Thoracic aorta (tissue), 2 donors: Measurements from ENCODE around the gene EIF4E2. TPM values are rescaled to one million over a fixed set of nuclear protein-coding genes. Genes with fewer than 3 reads are reported as not detected.

ENCODE experiments used
- ATAC-seq: fragments of 150-250 bp; one replicate; pipeline ENCODE4 v1.8.0; 2017; ENCODE audit warnings: low read depth; ENCODE audit not compliant: insufficient number of reproducible peaks, low FRiP score
- DNase-seq: peaks from one replicate; pipeline ENCODE4 v3.0.0-alpha.2; 2020; ENCODE audit warnings: low spot score
- H3K27ac ChIP-seq, 2 donors: fragments of 200-600 bp; sonication (generic); 1 replicate in 1 of 2; 2 replicates in 1 of 2; pipeline ENCODE4 v1.5.1; 2016; ENCODE audit warnings: mild to moderate bottlenecking in 2 of 2, moderate library complexity in 2 of 2
- H3K27me3 ChIP-seq: fragments of 200-600 bp; sonication (generic); replicated peaks from 2 replicates; pipeline ENCODE4 v1.6.0; 2016; ENCODE audit warnings: mild to moderate bottlenecking; ENCODE audit not compliant: insufficient read depth
- H3K36me3 ChIP-seq: fragments of 200-600 bp; sonication (generic); one replicate; pipeline ENCODE4 v1.5.1; 2016
- H3K4me1 ChIP-seq, 2 donors: fragments of 200-600 bp; sonication (generic); 1 replicate in 1 of 2; 2 replicates in 1 of 2; pipeline versions ENCODE4 v1.5.1 to v1.6.0; 2016; ENCODE audit warnings: low read depth in 2 of 2, mild to moderate bottlenecking in 1 of 2; ENCODE audit not compliant: control insufficient read depth in 1 of 2
- H3K4me3 ChIP-seq: fragments of 200-600 bp; sonication (generic); 2 replicates; pipeline ENCODE4 v1.5.1; 2016; ENCODE audit warnings: mild to moderate bottlenecking
- H3K9me3 ChIP-seq: fragments of 200-600 bp; sonication (generic); 2 replicates; pipeline ENCODE4 v1.5.1; 2016
- CTCF ChIP-seq: fragments of 200-600 bp; sonication (generic); IDR thresholded peaks from one replicate; pipeline ENCODE4 v1.5.1; 2019; ENCODE audit warnings: antibody characterized with exemption
- total RNA-seq, 2 donors: library from RNA; depleted of rRNA; stranded (reverse); fragments of >200 nt; gene quantifications; one replicate each; pipeline versions ENCODE4 v1.1.0 to v1.2.3, GENCODE V29; 2016

The EIF4E2 gene
- total RNA-seq, 2 donors from 2014 or later: 42.2 to 51.1 TPM

- ATAC-seq (no peak), DNase-seq (no peak)
- Histone ChIP-seq H3K4me3 (no peak overlapping the region), H3K27me3 (no peaks in the 10 kb centered on the region), H3K27ac (no peak overlapping the region), H3K4me1 (peaks cover 0 to 1% of the 10 kb centered on the region in 2 donors), H3K9me3 (no peaks in the 10 kb centered on the region), H3K36me3 (no peaks in the 10 kb centered on the region)
- TF ChIP-seq CTCF: no peak
Measured at GRCh38 chr2:232516551-232516950, 33.9 kb upstream of the EIF4E2 start.

- H3K9me3 ChIP-seq: no peaks in the 10 kb centered on the region
- H3K27ac ChIP-seq: no peak overlapping the region
- DNase-seq (no peak), ATAC-seq (no peak)
- peaks cover 14% of the 10 kb centered on the region for H3K27me3 ChIP-seq
- no peak overlapping the region for H3K4me3 ChIP-seq
- peaks cover 7 to 22% of the 10 kb centered on the region in 2 donors for H3K4me1 ChIP-seq
- H3K36me3 ChIP-seq: no peaks in the 10 kb centered on the region
- TF ChIP-seq CTCF: no peak
Measured at GRCh38 chr2:232518844-232519243, 31.6 kb upstream of the EIF4E2 start.

- H3K4me1 ChIP-seq: peaks cover 7 to 27% of the 10 kb centered on the region in 2 donors
- H3K4me3 ChIP-seq: no peak within 1 kb of the TSS
- no peaks in the 10 kb centered on the region for H3K36me3 ChIP-seq
- peaks cover 17% of the 10 kb centered on the region for H3K27me3 ChIP-seq
- no peak for TF ChIP-seq CTCF
- H3K27ac ChIP-seq: no peak within 1 kb of the TSS
- ATAC-seq (no peak), DNase-seq (no peak)
- H3K9me3 ChIP-seq: no peaks in the 10 kb centered on the region
Measured at GRCh38 chr2:232519581-232520438, 30.7 kb upstream of the EIF4E2 start, which contains the start of gene PRSS56. TSS of gene PRSS56 (plus strand) at chr2:232520388. CDS start at chr2:232520599, 211 bp downstream.

- no peak overlapping the region for H3K27ac ChIP-seq
- H3K9me3 ChIP-seq: no peaks in the 10 kb centered on the region
- ATAC-seq (no peak), DNase-seq (no peak)
- H3K4me3 ChIP-seq: no peak overlapping the region
- no peak for TF ChIP-seq CTCF
- H3K36me3 ChIP-seq: no peaks in the 10 kb centered on the region
- peaks cover 7 to 31% of the 10 kb centered on the region in 2 donors for H3K4me1 ChIP-seq
- peaks cover 17% of the 10 kb centered on the region for H3K27me3 ChIP-seq
Measured at GRCh38 chr2:232520489-232520888, 30.0 kb upstream of the EIF4E2 start.

GRCh38 chr2:232521098-232521497, 29.4 kb upstream of the EIF4E2 start:
- peaks cover 17% of the 10 kb centered on the region for H3K27me3 ChIP-seq
- ATAC-seq (no peak), DNase-seq (no peak)
- no peaks in the 10 kb centered on the region for H3K36me3 ChIP-seq
- no peak overlapping the region for H3K27ac ChIP-seq
- TF ChIP-seq CTCF: no peak
- H3K4me3 ChIP-seq: no peak overlapping the region
- H3K4me1 ChIP-seq: peaks cover 7 to 33% of the 10 kb centered on the region in 2 donors
- no peaks in the 10 kb centered on the region for H3K9me3 ChIP-seq
